GM06990 (cell line): ENCODE results near the gene ADGRD1.

Experiments
- DNase-seq: peaks from one replicate; pipeline ENCODE4 v3.0.0-alpha.2; 2011; ENCODE audit not compliant: insufficient read length; ENCODE audit errors: extremely low read depth
- H3K27me3 ChIP-seq: replicated peaks from 2 replicates; pipeline ENCODE4 v1.6.0; 2011; ENCODE audit warnings: low read length; ENCODE audit not compliant: control insufficient read depth, insufficient read depth
- H3K36me3 ChIP-seq: 2 replicates; pipeline ENCODE4 v1.5.1; 2011; ENCODE audit warnings: low read length; ENCODE audit not compliant: control insufficient read depth, insufficient read depth
- H3K4me3 ChIP-seq: replicated peaks from 2 replicates; pipeline ENCODE4 v1.5.1; 2011; ENCODE audit warnings: low read depth, mild to moderate bottlenecking, control low read depth, low read length
- TF ChIP-seq, protein P1 (sequence below): IDR thresholded peaks from 2 replicates; pipeline ENCODE4 v1.5.1; 2011; ENCODE audit warnings: low read length, control low read depth, mild to moderate bottlenecking, inconsistent platforms; ENCODE audit not compliant: insufficient read depth, poor library complexity, severe bottlenecking

Gene ADGRD1

DNA sequence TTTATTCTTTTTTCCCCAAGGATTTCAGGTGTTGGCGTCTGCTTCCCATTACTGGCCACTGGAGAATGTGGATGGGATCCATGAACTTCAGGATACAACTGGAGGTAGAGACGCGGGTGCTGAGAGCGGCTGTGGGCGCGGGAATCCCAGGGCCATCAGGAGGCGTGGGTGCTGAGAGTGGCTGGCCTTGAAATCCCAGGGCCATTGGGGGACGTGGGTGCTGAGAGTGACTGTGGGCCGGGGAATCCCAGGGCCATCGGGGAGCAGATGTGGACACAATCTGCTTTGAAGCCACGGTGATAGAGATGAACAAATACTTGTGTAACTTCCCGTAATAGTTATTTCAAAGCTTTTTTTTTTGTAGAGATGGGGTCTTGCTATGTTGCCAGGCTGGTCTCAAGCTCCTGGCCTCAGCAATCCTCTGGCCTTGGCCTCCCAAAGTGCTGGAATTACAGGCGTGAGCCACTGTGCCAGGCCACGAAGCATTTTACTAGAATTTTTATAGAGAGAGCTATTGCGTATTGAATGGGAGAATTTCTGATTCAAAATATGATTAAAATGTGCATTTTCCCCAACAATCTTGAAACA is 12.8 kb downstream of the ADGRD1 start:
- TF ChIP-seq, protein P1, sequence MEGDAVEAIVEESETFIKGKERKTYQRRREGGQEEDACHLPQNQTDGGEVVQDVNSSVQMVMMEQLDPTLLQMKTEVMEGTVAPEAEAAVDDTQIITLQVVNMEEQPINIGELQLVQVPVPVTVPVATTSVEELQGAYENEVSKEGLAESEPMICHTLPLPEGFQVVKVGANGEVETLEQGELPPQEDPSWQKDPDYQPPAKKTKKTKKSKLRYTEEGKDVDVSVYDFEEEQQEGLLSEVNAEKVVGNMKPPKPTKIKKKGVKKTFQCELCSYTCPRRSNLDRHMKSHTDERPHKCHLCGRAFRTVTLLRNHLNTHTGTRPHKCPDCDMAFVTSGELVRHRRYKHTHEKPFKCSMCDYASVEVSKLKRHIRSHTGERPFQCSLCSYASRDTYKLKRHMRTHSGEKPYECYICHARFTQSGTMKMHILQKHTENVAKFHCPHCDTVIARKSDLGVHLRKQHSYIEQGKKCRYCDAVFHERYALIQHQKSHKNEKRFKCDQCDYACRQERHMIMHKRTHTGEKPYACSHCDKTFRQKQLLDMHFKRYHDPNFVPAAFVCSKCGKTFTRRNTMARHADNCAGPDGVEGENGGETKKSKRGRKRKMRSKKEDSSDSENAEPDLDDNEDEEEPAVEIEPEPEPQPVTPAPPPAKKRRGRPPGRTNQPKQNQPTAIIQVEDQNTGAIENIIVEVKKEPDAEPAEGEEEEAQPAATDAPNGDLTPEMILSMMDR: no peak
- Histone ChIP-seq H3K36me3 (no peaks in the 10 kb centered on the region), H3K27me3 (no peaks in the 10 kb centered on the region), H3K4me3 (no peak overlapping the region)
- DNase-seq: no peak

DNA sequence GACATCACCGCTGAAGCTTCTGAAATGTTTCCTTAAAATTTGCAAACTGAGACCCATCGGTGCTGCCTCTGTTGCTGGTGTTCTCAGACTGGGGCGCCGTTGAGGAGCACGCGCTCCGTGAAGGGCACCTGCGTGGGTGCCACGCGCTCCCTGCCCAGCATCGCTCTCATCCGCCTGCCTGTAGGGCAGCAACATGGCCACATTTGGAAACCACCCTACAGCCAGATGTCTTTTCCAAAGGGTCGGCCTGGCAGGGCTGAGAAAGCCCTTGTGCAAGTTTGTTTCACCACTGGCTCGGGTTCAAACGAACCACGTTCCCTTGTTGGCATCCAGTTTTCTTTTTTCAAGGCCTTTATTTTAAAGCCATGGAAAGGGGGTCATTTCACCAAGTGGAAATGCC is 13.9 kb downstream of the ADGRD1 start:
- Histone ChIP-seq H3K4me3 (no peak overlapping the region), H3K27me3 (no peaks in the 10 kb centered on the region), H3K36me3 (no peaks in the 10 kb centered on the region)
- DNase-seq: no peak
- TF ChIP-seq, protein P1: no peak

- no peaks in the 10 kb centered on the region for H3K36me3 ChIP-seq
- no peaks in the 10 kb centered on the region for H3K27me3 ChIP-seq
- H3K4me3 ChIP-seq: no peak overlapping the region
- DNase-seq: no peak
- TF ChIP-seq, protein P1: no peak
These were observed 14.9 kb downstream of the ADGRD1 start for GRCh38 chr12:130968611-130969010.

DNA sequence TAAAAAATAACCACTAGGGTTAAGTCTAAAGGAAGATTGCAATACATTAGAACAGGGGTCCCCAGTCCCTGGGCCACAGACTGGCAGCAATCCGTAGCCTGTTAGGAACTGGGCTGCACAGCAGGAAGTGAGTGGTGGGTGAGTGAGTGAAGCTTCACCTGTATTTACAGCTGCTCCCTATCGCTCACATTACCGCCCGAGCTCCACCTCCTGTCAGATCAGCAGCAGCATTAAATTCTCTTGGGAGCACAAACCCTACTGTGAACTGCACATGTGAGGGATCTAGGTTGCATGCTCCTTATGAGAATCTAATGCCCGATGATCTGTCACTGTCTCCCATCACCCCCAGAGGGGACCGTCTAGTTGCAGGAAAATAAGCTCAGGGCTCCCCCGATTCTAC is 15.5 kb downstream of the ADGRD1 start:
- TF ChIP-seq, protein P1: no peak

GRCh38 chr12:130970165-130970907 is 16.6 kb downstream of the ADGRD1 start:
- TF ChIP-seq, protein P1: no peak
- DNase-seq: peak; percentile 34
- H3K4me3 ChIP-seq: no peak overlapping the region
- no peaks in the 10 kb centered on the region for H3K27me3 ChIP-seq
- no peaks in the 10 kb centered on the region for H3K36me3 ChIP-seq

More for the DNA sequence above, 15.5 kb downstream of the ADGRD1 start:
- H3K4me3 ChIP-seq: no peak overlapping the region
- no peak for DNase-seq
- no peaks in the 10 kb centered on the region for H3K36me3 ChIP-seq
- H3K27me3 ChIP-seq: no peaks in the 10 kb centered on the region
